AG09319 (cell line): Measurements from ENCODE around the gene BLVRA.
A peak's percentile ranks its signal among the peaks of the same experiment; 100 is the strongest.
"Not testable (repeated sequence)": the region's sequence is repeated elsewhere in the genome, so short reads cannot be mapped to it uniquely, and the experiment has no call there.

Experiments used
- DNase-seq: peaks from one replicate; pipeline ENCODE4 v3.0.0-alpha.2; 2010; ENCODE audit warnings: low read depth; ENCODE audit errors: extremely low read depth
- TF ChIP-seq, protein P1 (sequence below): IDR thresholded peaks from 2 replicates; pipeline ENCODE4 v1.5.1; 2011; ENCODE audit warnings: low read depth, mild to moderate bottlenecking, inconsistent platforms, low read length, moderate library complexity

BLVRA gene

GRCh38 chr7:43771128-43771527 lies 12.6 kb downstream of the BLVRA start:
- DNase-seq, result no peak
- TF ChIP-seq, protein P1, sequence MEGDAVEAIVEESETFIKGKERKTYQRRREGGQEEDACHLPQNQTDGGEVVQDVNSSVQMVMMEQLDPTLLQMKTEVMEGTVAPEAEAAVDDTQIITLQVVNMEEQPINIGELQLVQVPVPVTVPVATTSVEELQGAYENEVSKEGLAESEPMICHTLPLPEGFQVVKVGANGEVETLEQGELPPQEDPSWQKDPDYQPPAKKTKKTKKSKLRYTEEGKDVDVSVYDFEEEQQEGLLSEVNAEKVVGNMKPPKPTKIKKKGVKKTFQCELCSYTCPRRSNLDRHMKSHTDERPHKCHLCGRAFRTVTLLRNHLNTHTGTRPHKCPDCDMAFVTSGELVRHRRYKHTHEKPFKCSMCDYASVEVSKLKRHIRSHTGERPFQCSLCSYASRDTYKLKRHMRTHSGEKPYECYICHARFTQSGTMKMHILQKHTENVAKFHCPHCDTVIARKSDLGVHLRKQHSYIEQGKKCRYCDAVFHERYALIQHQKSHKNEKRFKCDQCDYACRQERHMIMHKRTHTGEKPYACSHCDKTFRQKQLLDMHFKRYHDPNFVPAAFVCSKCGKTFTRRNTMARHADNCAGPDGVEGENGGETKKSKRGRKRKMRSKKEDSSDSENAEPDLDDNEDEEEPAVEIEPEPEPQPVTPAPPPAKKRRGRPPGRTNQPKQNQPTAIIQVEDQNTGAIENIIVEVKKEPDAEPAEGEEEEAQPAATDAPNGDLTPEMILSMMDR, result no peak

- no peak for DNase-seq
- TF ChIP-seq, protein P1, result no peak
Measured at GRCh38 chr7:43771573-43771972, 13.1 kb downstream of the BLVRA start.

DNA sequence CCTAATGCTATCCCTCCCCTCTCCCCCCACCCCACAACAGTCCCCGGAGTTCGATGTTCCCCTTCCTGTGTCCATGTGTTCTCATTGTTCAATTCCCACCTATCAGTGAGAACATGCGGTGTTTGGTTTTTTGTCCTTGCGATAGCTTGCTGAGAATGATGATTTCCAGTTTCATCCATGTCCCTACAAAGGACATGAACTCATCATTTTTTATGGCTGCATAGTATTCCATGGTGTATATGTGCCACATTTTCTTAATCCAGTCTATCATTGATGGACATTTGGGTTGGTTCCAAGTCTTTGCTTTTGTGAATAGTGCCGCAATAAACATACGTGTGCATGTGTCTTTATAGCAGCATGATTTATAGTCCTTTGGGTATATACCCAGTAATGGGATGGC lies 14.8 kb downstream of the BLVRA start:
- DNase-seq, result not testable (repeated sequence)

- not testable (repeated sequence) for DNase-seq
Measured at GRCh38 chr7:43775255-43775654, 16.8 kb downstream of the BLVRA start.

GRCh38 chr7:43778293-43779044 lies 20.0 kb downstream of the BLVRA start:
- not testable (repeated sequence) for DNase-seq

GRCh38 chr7:43779045-43779812 lies 20.7 kb downstream of the BLVRA start:
- TF ChIP-seq, protein P1, result no peak
- no peak for DNase-seq

DNA sequence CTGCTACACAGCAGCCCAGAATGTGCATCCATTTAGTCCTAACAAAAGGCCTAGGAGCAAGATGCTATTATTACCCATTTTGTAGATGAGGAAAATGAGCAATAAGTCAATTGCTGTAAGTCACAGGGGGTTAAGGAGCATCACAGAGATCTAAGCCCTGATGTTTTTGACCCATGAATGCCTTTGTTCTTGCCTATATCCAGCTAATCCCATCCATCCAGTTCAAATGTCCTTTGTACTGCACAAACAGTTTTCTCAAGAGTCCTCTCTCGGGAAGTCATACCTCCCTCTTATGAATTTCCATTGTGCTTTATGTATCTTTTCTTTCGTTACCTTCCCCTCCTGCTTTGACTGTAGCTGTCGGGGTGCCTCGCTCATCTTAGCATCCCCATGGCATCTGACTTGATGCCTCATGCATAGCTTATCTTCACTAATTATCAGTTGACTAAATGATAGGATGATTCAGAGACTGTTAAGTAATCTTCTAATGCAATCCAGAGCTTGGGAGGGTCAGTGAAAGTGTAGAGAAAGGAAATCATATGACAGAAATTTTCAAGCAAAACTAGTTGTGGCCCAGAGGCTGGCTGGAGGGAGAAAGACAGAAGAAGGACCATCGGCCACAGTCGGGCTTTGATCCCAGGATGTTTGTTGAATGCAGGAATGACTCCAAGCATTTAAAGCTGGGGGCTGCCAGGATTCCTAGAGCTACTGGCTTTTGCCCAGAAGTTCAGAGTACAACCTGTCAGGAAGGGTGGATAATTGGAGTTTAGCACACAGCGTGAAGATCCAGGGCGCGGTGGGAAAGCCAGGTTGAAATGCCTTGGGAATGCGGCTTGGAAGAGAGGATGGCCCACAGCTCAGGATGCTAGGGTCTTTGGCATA lies 23.5 kb downstream of the BLVRA start:
- DNase-seq, result peak; percentile 37
- TF ChIP-seq, protein P1, result no peak

- TF ChIP-seq, protein P1, result no peak
- DNase-seq, result no peak
Measured at GRCh38 chr7:43782768-43783555, 24.5 kb downstream of the BLVRA start.
